A673 (cell line): ENCODE results near the gene KYAT1. TPM values are rescaled to one million over a fixed set of nuclear protein-coding genes. Genes with fewer than 3 reads are reported as not detected.

Experiments
- BruUV-seq: library from RNA; stranded (reverse); fragments of 400-500 nt; replicated peaks from 2 replicates; lab custom pipeline; 2021; lab: Mats Ljungman, UMichigan
- CTCF ChIA-PET: fragments of 300-600 bp; sonication (Branson Sonifier 250); formaldehyde crosslinking; loops from one replicate; lab custom pipeline; 2022; ENCODE audit warnings: antibody characterized with exemption; lab: Charles Lee
- POLR2A ChIA-PET: fragments of 300-600 bp; sonication (Branson Sonifier 250); formaldehyde crosslinking; loops from one replicate; lab custom pipeline; 2022; ENCODE audit warnings: antibody characterized with exemption; ENCODE audit not compliant: low non-redundant PET; lab: Charles Lee
- DNase-seq: peaks from one replicate; pipeline ENCODE4 v3.0.0-alpha.2; 2015; ENCODE audit warnings: low spot score
- H3K27ac ChIP-seq: fragments of 200-600 bp; sonication (generic); 2 replicates; pipeline ENCODE4 v1.5.1; 2016; ENCODE audit warnings: mixed run types, low read depth, mild to moderate bottlenecking, mixed read lengths, antibody characterized with exemption, low read length; ENCODE audit not compliant: poor library complexity, severe bottlenecking
- H3K27me3 ChIP-seq: fragments of 200-600 bp; sonication (generic); replicated peaks from 2 replicates; pipeline ENCODE4 v1.6.1; 2017; ENCODE audit warnings: mixed run types, low read depth, mild to moderate bottlenecking, mixed read lengths, antibody characterized with exemption, low read length; ENCODE audit not compliant: insufficient read depth, poor library complexity
- H3K36me3 ChIP-seq: fragments of 200-600 bp; sonication (generic); 2 replicates; pipeline ENCODE4 v1.6.1; 2016; ENCODE audit warnings: mixed run types, mild to moderate bottlenecking, mixed read lengths, antibody characterized with exemption, low read length; ENCODE audit not compliant: insufficient read depth, poor library complexity, severe bottlenecking
- H3K4me1 ChIP-seq: fragments of 200-600 bp; sonication (generic); 2 replicates; pipeline ENCODE4 v1.6.1; 2017; ENCODE audit warnings: mixed run types, mild to moderate bottlenecking, mixed read lengths, antibody characterized with exemption, low read length; ENCODE audit not compliant: insufficient read depth, poor library complexity, severe bottlenecking
- H3K4me3 ChIP-seq: fragments of 200-600 bp; sonication (generic); 2 replicates; pipeline ENCODE4 v1.5.1; 2016; ENCODE audit warnings: low read depth, mixed run types, mild to moderate bottlenecking, mixed read lengths, low read length; ENCODE audit not compliant: poor library complexity, severe bottlenecking
- H3K9me3 ChIP-seq: fragments of 200-600 bp; sonication (generic); 2 replicates; pipeline ENCODE4 v1.6.1; 2016; ENCODE audit warnings: mixed run types, low read depth, mild to moderate bottlenecking, mixed read lengths, antibody characterized with exemption, low read length; ENCODE audit not compliant: poor library complexity, severe bottlenecking
- CTCF ChIP-seq: fragments of 300-800, 200-600 bp; sonication (generic); conservative IDR thresholded peaks from 2 replicates; pipeline ENCODE4 v1.5.1; 2017; ENCODE audit warnings: low read depth, mild to moderate bottlenecking, antibody characterized with exemption, low read length, moderate library complexity, mixed read lengths
- EZH2 ChIP-seq: fragments of 200-600 bp; sonication (generic); IDR thresholded peaks from 2 replicates; pipeline ENCODE4 v1.6.1; 2017; ENCODE audit warnings: borderline replicate concordance, low read depth, mild to moderate bottlenecking, mixed read lengths, antibody characterized with exemption, low read length; ENCODE audit not compliant: poor library complexity, severe bottlenecking
- intact Hi-C: fragments of 100-400 bp; cut with micrococcal nuclease; formaldehyde crosslinking; loops from one replicate; pipeline ENCODE4 v1.10.0; 2022; ENCODE audit not compliant: unreplicated experiment
- total RNA-seq: library from RNA; stranded (reverse); gene quantifications from 2 replicates; pipeline ENCODE4 v1.2.3, GENCODE V29; 2021

Gene KYAT1
- total RNA-seq, 1 experiment from 2014 or later: 17.9 TPM

- TF ChIP-seq CTCF: no peak
- TF ChIP-seq EZH2: no peak
- intact Hi-C loops: no loop called here
- Histone ChIP-seq H3K9me3 (no peaks in the 10 kb centered on the region), H3K4me1 (peaks cover 12% of the 10 kb centered on the region), H3K36me3 (peaks cover 68% of the 10 kb centered on the region), H3K4me3 (no peak overlapping the region), H3K27me3 (no peaks in the 10 kb centered on the region), H3K27ac (no peak overlapping the region)
- BruUV-seq: no TSS peak
- no peak for DNase-seq
- CTCF ChIA-PET: interaction anchor here (0.5 kb wide), 1 partner anchor 25 kb away, joined by 12 read pairs; no protein-coding TSS in a partner anchor
- POLR2A ChIA-PET: no interaction called here
Observed at GRCh38 chr9:128824911-128825310, 56.8 kb downstream of the KYAT1 start.

- Histone ChIP-seq H3K9me3 (no peaks in the 10 kb centered on the region), H3K4me1 (peaks cover 12% of the 10 kb centered on the region), H3K36me3 (peaks cover 68% of the 10 kb centered on the region), H3K4me3 (no peak overlapping the region), H3K27ac (no peak overlapping the region), H3K27me3 (no peaks in the 10 kb centered on the region)
- TF ChIP-seq CTCF (no peak), EZH2 (no peak)
- ChIA-PET CTCF (no interaction called here), POLR2A (no interaction called here)
- DNase-seq: no peak
- no TSS peak for BruUV-seq
- intact Hi-C loops: no loop called here
Observed at GRCh38 chr9:128823903-128824406, 57.8 kb downstream of the KYAT1 start.

GRCh38 chr9:128823362-128823902 is 58.3 kb downstream of the KYAT1 start:
- BruUV-seq: no TSS peak
- no peaks in the 10 kb centered on the region for H3K9me3 ChIP-seq
- no peak for DNase-seq
- H3K4me1 ChIP-seq: peaks cover 7% of the 10 kb centered on the region
- ChIA-PET POLR2A (no interaction called here), CTCF (no interaction called here)
- TF ChIP-seq EZH2: no peak
- TF ChIP-seq CTCF: no peak
- intact Hi-C loops: no loop called here
- no peaks in the 10 kb centered on the region for H3K27me3 ChIP-seq
- H3K4me3 ChIP-seq: no peak overlapping the region
- peaks cover 68% of the 10 kb centered on the region for H3K36me3 ChIP-seq
- no peak overlapping the region for H3K27ac ChIP-seq
